ENCODE results near the gene SHMT2. TPM values are rescaled to one million over a fixed set of nuclear protein-coding genes. Genes with fewer than 3 reads are reported as not detected.

Gene SHMT2
- total and polyA plus RNA-seq, 2 of the 13 experiments (the other 11 are each of a cell fraction or from before 2014, with no cell fraction given) = 181 to 393 TPM

DNA sequence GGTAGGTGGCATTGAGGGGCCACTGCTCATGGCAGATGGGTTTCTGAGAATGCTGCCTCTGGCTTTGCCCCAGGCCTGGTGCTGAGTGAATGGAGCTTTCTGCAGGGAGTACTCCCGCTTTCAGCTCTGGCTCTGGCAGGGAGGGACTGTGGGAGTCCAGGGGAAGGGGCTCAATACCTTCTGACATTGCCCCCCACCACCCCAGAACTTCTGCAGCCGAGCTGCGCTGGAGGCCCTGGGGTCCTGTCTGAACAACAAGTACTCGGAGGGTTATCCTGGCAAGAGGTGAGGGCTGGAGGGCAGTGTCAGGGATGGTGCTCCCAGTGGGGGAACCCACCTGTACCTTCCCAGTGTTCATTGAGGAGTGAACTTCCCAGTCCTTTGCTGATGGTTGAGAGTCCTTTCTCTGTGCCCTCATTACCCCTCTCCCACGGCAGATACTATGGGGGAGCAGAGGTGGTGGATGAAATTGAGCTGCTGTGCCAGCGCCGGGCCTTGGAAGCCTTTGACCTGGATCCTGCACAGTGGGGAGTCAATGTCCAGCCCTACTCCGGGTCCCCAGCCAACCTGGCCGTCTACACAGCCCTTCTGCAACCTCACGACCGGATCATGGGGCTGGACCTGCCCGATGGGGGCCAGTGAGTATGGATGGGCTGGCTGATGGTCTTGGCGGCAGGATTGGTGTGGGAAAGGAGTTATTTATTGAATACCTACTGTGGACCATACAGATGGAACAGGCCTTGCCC lies 1.9 kb downstream of the SHMT2 start:
- Histone ChIP-seq H3K27me3 (ENCODE audit: control insufficient read depth in 1 of 2, insufficient read depth in 2 of 2, low read length in 2 of 2) (peaks cover 0 to 11% of the 10 kb centered on the region in 2 experiments; a peak in 4 of 5 replicates), H3K4me3 (replicated peaks in 1 of 3; ENCODE audit: insufficient read depth in 1 of 3, low read depth in 2 of 3, low read length in 3 of 3) (peak overlapping the region; percentile 71 to 82 (median 75)), H3K9ac (ENCODE audit: insufficient read depth, low read depth, low read length) (peak overlapping the region; percentile 95), H3K36me3 (replicated peaks in 1 of 2; ENCODE audit: control insufficient read depth in 1 of 2, insufficient read depth in 2 of 2, low read length in 2 of 2) (peaks cover 20 to 34% of the 10 kb centered on the region in 2 experiments), H3K4me1 (ENCODE audit: insufficient read depth, low read length) (peaks cover 74% of the 10 kb centered on the region), H3K27ac (ENCODE audit: extremely low read length, insufficient read depth, low read length) (no peak overlapping the region), H3K4me2 (ENCODE audit: low read depth, low read length) (peak overlapping the region; percentile 97), H4K20me1 (ENCODE audit: insufficient read depth, low read length) (peaks cover 12% of the 10 kb centered on the region; the same call in 1 of the 2 replicates), H3K79me2 (ENCODE audit: insufficient read depth, low read length) (peaks cover 33% of the 10 kb centered on the region), H2AFZ (ENCODE audit: low read length) (no peak overlapping the region), H3K9me3 (ENCODE audit: low read length) (no peaks in the 10 kb centered on the region)
- TF ChIP-seq HNRNPUL1 (IDR thresholded peaks at IDR 0.05; ENCODE audit: low read depth, low read length) = no peak
- TF ChIP-seq RARG (CRISPR knock-in tag; IDR thresholded peaks at IDR 0.05; ENCODE audit: low read depth) = no peak
- TF ChIP-seq AGO2 (optimal IDR thresholded peaks at IDR 0.05; ENCODE audit: low read depth, low read length) = peak; percentile 37
- TF ChIP-seq, protein P1, sequence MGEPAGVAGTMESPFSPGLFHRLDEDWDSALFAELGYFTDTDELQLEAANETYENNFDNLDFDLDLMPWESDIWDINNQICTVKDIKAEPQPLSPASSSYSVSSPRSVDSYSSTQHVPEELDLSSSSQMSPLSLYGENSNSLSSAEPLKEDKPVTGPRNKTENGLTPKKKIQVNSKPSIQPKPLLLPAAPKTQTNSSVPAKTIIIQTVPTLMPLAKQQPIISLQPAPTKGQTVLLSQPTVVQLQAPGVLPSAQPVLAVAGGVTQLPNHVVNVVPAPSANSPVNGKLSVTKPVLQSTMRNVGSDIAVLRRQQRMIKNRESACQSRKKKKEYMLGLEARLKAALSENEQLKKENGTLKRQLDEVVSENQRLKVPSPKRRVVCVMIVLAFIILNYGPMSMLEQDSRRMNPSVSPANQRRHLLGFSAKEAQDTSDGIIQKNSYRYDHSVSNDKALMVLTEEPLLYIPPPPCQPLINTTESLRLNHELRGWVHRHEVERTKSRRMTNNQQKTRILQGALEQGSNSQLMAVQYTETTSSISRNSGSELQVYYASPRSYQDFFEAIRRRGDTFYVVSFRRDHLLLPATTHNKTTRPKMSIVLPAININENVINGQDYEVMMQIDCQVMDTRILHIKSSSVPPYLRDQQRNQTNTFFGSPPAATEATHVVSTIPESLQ (CRISPR knock-in tag; conservative IDR thresholded peaks at IDR 0.05) = no peak
- TF ChIP-seq TERF1 (CRISPR knock-in tag; IDR thresholded peaks at IDR 0.05) = no peak
- no peak for TF ChIP-seq MEIS1 (CRISPR knock-in tag; IDR thresholded peaks at IDR 0.05; ENCODE audit: borderline replicate concordance)
- TF ChIP-seq KAT7 (CRISPR knock-in tag; IDR thresholded peaks at IDR 0.05; ENCODE audit: borderline replicate concordance) = no peak
- in situ Hi-C loops (cut with HindIII; ENCODE audit: extremely low pct_ligation_motif_present, low pct_unique_long_range_greater_than_20kb) (no loop called here), intact Hi-C loops (cut with micrococcal nuclease; ENCODE audit: unreplicated experiment) (no loop called here)
- ChIA-PET CTCF (ENCODE audit: low intra/inter-chr PET ratio, low total read pairs) (no interaction called here), POLR2A (interaction anchor here (2.3 to 3.2 kb wide), 3 partner anchors 10 to 289 kb away, joined by 8 to 116 read pairs (median 10); partner anchors contain the start of genes DDIT3 and NEMP1)
- DNase-seq (ENCODE audit: low spot score) (no peak), FAIRE-seq (no peak), ATAC-seq (no peak)
- no TSS peak for BruUV-seq (replicated peaks)
- WGBS (ENCODE audit: low lambda C conversion rate) = 94% methylated on average over 9 of the region's 13 CpGs

Data from HepG2 (cell line).